Glomerular endothelial cell (primary cell): ENCODE data around the gene CARD16. TPM values are rescaled to one million over a fixed set of nuclear protein-coding genes. Genes with fewer than 3 reads are reported as not detected.
"Not testable (repeated sequence)": the region's sequence is repeated elsewhere in the genome, so short reads cannot be mapped to it uniquely, and the experiment has no call there.

Experiments
- DNase-seq: peaks from one replicate; pipeline ENCODE4 v3.0.0-alpha.2; 2011; ENCODE audit warnings: low read depth, low spot score; ENCODE audit errors: extremely low read depth
- total RNA-seq: library from RNA; depleted of rRNA; stranded (reverse); fragments of >200 nt; gene quantifications from 2 replicates; pipeline ENCODE4 v1.2.3, GENCODE V29; 2015

CARD16 gene
- total RNA-seq, 1 donor from 2014 or later, result 54.7 TPM

DNA sequence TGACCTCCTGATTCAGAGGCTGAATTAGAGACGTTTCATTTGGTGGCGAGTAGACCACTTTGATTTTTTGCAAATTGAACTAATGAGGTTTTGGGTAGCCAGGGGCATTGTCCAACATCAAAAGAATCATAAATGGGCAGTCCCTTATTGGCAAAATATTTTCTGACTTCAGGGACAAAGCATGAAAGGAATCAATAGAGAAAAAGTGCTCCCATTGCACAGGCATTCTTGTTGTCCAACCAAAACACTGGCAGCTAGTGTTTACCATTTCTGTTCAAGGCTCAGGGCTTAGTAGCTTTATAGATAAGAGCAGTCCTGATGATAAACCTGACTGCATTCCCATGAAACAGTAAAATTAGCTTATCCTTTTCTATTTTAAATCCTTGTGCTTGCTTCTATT lies 6.4 kb upstream of the CARD16 start:
- no peak for DNase-seq

DNA sequence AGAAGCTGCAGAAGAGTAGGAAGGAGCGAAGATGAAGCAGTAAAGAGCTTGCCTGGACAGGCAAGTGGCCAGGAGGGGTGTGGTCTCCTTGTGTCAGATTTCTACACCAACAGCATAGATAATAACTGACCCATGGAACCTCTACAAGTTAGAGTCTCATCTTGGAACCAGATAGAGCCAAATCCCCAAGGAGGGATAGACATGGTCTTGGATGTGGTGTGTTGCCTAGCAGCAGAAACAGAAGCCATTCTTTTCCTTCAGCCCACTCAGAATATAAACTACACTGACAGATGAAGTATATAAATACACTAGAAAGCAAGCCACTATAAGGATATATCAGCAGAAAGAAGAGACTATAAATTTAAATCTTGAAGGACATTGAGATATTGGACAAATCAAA lies 4.3 kb upstream of the CARD16 start:
- DNase-seq, result no peak

DNA sequence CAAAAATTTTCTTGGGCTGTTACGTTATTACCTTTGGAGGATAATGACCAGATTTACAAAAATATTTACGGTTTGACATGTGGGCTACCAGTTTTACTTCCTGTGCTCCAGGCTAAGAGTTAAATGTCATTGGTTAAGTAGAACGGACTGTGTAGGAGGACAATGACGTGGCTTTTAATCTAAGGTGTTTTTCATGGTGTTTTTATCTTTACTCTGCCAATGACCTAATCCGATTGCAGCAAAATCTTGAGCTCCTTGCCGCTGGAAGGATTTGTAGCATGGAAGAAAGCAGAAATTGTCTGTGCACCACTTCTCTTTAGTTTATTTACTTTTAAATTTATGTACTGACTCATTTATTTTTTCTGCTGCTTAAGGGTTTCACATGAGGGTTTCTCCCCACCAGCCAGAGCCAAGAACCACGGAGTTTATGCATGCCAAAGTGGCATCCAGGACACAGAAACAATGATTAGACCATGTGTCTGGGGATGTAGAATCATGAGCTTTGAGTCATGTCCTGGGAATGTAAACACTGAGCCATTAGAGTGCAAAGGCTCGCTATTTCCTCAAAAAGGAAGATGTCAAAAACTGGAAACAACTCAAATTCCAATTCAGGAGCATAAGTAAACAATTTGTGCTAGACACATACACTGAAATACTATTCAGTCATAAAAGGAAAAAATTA lies 1.9 kb upstream of the CARD16 start:
- DNase-seq, result peak; percentile 99

DNA sequence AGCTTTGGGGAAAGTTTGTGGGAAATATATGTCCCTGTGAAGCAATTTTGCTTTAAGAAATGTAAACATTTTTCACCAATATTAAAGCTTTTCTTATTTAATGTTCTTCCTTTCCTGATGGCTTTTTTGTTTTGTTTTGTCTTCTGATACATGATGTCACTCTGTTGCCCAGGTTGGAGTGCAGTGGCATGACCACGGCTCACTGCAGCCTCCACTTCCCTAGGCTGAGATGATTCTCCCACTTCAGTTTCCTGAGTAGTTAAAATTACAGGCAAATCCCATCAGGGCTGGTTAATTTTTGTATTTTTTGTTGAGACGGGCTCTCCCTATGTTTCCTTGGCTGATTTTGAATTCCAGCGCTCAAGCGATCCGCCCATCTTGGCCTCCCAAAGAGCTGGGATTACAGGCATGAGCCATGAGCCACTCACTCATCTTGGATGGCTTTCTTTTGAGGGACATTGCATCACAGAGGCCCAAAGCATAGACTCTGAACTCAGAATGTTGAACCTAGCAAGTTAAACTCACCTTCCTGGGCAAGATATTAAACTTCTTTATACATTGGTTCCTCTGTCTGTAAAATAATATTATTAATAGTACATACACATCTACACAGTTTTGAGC lies 651 bp upstream of the CARD16 start:
- no peak for DNase-seq

DNA sequence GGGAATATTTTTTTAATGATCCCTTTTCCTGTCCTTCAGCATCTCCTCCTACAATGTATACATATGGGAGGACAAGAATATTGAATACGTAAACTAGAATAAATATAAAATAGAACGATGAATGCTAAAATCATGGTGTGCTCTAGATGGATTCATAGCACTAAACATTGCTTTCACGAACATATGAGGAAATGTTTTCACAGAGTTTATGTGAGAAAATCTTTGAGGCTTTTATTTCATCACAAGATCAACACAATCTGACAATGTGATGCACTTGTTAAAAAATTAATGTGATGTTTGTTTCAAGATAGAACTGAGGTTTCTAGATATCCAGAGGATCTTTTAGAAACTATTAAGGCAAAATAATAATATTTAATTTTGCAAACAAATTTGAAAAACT lies 3.0 kb downstream of the CARD16 start:
- no peak for DNase-seq

DNA sequence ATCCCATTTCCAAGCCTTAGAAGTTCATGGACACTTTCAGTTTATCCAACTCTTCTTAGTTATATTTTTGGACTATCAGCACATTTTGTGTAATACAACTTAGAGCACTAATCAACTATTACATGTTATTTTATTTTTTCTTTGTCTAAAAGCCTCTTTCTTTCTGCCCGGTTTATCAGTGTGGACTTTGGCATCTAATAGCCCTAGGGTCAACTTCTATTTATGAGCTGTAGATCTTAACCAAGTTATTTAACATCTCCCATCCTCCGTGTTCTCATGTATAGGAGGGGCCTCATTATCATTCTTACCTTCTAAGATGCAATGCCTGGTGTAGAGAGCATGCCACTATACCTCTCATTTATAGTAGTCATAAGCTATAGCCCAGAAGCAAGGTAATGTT lies 4.4 kb downstream of the CARD16 start:
- DNase-seq, result no peak

DNA sequence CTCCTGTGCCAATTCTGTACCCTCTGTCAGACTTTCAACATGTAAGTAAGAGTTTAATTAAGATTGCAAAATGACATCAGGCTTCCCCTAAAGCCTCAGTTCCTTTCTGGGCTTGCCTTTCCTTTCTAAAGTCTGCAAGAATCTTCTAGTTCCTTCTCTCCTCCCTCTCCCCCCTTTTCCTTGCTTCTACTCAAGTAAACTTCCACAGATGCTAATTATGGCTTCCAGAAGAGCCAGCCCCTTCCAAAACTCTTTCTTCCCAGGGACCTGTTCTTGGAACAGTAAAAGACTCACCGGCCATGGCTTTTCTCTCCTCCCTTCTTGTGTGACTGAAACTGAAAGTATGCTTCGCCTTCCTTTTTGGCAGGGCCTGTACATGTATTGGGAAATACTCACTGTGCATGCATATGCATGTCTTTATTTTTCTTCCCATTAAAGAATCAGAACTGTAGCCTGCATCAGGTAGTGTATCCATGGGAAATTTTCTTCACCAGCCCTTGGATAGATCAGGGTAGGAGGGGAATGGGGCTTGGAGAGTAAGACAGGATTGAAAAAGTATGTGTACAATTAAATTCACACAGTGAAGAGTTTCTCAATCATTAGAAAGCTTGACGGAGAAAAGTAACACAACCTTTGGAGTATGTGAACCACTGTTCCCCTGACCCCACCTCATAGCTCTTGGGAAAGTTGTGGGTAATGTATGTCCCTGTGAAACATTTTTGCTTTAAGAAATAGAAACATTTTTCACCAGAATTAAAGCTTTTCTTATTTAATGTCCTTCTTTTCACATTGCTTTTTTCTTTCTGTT lies 10.1 kb downstream of the CARD16 start, which contains the start of gene CASP1:
TSS of gene CASP1 (minus strand) at position 332 of the 808 bp plus-strand sequence. CDS start at position 301, 31 bp downstream.
- DNase-seq, result no peak

DNA sequence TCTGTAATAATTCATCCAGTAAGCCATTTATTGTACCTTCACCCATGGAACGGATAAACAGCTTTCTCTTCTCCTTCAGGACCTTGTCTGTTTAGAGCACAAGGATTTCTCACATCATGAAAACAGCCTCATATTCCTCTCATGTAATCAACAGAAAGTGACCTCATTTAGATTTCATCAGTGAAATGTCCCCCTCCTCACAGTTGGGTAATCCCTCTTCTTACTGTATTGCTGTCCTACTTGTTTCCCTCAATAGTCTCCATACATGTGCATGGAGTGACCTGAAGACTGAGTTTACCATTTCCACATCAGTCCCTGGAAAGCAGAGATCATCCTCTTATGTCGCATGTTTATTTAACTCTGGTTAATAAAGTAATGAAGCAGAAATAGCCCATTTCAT lies 10.7 kb downstream of the CARD16 start:
- not testable (repeated sequence) for DNase-seq

DNA sequence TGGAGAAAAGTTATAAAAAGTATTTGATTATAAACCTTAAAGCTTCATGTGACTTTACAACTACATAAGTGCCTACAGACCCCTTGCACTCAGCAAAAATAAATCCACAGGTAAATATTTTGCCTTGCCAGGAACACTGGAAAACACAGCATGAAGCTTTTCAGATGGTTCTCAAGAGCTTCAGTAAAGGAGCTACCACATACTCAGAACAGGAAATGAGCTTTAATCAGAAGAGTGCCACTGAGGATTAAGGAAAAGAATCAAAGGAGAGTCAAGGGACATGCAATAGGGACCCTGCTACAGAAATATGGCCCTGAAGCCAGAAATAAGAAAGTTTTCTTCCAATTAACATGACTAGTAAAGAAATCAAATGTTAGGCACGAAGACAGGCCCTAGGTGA lies 11.4 kb downstream of the CARD16 start:
- DNase-seq, result no peak

DNA sequence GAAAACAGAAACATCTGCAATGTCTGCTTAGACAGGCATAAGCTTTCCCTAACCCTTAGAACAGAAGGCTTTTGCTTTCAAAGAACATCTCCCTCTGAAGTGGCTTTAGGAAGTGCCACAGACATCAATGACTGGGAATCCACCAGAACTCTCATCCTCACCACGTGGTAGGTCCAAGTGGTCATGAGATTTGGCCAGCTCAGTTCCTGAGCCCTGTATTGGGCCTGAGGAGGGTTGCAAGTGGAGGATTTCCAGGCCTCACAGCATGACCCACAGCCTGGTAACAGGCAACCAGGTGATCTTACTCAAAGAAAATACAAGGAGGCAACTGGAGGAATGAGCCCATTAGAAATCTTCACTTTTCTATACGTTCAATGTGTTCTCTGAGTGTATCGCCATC lies 11.8 kb downstream of the CARD16 start:
- DNase-seq, result no peak

DNA sequence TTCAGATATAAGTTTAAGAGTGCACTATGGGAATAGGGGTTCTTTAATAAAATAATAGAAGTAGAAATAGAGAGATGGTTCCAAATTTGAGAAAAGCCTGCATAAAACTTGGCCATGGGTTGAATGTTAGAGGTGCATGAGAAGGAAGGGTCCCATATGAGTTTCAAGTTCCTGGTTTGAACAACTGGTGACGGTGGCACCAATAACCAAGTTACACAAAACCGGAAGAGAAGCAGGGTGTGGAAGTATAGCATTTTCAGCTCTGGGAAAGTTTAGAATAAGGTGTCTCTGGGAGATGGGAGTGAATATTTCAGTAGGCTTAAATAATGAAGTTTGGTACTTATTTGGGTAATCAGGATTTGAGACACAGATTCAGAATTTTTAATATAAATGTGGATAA lies 12.6 kb downstream of the CARD16 start:
- DNase-seq, result no peak

DNA sequence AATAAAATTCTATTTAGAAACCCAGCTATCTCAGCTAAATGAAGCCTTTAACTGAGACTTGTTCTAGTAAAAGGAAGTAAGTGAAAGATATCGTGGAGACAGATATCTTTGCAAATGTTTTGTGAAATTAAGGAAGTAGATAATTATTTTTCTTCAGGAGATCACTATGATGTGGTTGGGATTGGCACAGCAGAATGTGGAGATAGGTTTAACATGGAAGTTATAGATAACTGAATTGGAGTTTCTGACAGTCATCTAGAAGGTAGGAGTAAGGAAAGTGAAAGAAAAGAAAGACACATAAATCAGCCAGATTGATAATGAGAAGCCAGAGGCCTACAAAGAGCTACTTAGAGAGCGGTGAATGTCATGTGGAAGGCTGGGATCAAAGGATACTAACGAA lies 17.5 kb downstream of the CARD16 start:
- DNase-seq, result no peak

DNA sequence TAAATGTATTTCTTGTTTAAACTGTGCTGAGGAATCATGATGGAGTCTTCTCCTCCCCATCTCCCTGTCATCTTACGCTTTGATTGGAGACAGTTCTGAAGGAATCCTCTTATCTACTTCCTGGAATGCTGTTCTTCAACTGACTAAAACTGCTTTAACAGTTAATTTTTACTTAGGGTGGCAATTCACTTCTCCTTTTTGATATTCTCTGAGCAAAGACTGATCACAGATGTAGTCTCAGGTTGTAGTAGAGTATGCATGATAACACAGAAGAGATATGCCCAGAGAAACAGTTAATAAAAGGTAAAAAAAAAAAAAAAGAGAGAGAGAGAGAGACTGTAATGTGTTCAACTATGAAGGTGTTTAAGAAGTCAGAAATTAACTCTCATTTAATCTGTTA lies 20.7 kb downstream of the CARD16 start:
- DNase-seq, result no peak

DNA sequence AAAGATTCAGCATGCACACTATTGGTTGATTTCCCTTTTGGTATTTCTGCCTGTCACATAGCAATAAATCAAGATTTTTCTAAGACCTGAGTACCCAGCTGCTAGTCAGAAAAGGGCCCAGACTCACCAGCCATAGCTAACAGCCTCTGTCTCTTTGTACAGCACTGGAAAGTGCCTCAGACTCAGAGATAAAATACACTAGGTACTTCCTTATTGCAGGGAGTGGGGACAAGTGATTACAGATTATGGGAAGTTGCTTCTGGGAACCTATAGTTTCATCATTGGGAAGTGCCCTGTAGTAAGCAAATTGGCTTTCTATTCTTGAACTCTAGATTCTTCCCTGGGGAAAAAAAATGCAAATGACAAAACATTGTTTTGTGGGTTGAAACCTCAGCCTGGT lies 22.1 kb downstream of the CARD16 start, which contains the start of gene CASP5:
TSS of gene CASP5 (minus strand) at position 166 of the 400 bp plus-strand sequence. CDS start at position 134, 32 bp downstream.
- DNase-seq, result no peak

DNA sequence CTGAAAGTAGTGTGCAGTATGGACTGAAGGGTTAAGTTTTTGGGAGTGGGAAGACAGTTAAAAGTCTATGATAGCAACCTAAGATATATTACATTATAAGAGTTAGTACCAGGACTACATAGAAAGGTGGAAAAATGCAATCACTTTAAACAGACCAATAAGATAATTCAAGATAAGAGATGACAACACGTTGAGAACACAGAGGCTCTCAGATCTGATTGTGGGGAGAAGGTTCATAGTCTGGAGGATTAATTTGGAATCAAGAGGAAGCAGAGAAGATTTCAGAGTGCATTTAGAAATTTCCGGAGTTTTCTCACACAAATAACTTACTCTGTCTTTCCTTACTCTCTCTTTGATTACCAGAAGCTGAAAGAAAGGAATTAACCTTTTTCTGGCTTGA lies 22.6 kb downstream of the CARD16 start:
- no peak for DNase-seq

DNA sequence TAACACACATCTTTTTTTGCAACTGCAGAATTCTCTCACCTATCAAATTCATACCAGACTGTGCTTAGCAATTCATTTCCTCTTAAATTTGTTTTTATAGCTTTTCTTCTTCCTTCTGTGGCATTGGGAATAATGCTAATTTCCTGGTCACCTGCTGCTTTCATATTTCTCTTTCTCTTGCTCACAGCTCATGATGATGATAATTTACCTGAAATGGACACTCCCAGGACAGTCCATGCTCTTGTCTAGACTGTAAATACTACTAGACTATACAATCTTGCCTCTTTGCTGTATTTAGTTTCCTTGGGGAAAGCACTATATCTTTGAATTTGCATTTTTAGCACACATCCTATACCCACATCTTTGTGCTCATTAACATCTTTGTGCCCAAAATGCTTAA lies 37.7 kb downstream of the CARD16 start:
- no peak for DNase-seq

DNA sequence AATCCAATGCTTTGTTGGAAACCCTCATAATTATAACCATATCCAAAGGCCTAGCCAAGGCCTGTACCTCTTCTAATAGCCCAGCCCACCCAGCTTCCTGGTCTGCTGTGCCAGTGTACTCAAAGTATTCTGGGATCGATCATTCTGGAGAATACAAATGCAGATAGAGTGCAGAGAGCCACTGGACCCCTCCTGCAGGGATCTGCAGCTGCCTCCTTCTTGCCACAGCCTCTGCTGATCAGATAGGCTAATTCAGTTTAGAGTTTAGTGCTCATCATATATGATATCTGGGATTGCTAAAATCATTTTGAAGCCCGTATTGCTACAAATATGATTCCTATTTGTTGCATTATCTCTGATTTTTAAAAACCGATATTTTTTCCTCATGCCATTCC lies 39.7 kb downstream of the CARD16 start:
- DNase-seq, result no peak

DNA sequence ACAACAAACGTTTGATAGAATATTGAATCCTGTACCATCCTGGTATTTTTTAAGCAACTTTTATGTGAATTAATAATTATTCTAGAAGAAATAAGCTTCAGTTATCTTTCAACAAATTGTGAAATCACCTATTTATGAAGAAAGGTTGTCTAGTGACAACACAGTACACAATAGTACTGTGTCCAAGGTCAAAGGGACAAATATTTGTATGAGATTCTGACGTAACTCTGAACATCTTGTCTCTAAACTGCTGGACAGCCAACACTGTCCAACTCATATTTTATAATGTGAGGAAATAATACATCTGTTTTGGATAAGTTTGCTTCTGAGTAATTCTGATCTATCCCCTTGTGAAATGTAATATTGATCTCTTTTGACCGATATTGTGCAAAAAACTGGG lies 41.1 kb downstream of the CARD16 start:
- DNase-seq, result no peak

DNA sequence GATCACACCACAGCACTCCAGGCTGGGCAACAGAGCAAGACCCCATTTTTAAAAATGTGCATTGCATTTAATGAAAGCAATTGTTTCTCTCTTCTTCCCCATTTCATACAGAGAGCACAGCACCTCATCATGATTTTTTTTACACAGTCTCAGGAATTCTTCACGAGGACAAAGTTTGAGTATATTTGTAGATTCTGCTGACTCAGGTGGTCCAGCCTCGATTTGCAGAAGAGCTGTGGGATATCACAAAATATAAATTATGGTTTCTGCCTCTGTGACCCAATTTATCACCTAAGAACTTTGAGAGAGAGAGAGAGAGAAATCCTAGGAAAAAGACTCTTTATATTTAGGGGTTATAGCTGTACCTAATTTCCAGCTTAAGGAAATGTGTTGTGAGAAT lies 42.0 kb downstream of the CARD16 start:
- no peak for DNase-seq

DNA sequence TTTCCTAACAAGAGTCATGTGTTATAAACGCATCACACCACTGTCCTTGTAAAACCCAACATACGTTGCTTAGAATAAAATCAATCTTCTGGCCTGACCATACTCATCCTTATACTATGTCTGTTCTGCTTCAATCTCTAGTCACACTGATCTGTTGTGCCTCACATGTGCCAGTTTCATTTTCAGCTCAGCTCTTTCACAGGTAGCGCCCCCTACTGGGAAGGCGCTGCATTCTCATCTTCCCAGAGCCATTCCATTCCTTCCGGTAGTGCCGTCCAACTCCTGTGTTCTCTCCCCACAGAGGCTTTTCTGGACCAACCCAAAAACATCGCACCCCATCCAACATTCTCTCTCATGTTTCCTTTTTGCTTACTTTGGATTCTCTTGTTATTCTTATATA lies 44.3 kb downstream of the CARD16 start:
- DNase-seq, result no peak

DNA sequence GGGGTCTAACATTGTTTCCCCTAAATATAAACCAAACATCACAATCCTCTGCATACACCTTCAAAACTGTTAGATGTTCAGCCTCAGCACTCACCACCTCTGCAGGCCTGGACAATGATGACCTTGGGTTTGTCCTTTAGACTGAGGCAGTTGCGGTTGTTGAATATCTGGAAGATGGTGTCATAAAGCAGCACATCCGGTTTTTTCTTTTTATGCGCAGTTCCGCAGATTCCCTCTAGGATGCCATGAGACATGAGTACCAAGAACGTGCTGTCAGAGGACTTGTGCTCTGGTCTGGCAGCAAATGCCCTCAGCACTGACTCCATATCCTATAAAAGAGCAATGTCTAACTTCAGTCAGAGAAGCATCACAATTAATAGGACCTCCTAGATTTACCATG lies 45.0 kb downstream of the CARD16 start:
- DNase-seq, result no peak

DNA sequence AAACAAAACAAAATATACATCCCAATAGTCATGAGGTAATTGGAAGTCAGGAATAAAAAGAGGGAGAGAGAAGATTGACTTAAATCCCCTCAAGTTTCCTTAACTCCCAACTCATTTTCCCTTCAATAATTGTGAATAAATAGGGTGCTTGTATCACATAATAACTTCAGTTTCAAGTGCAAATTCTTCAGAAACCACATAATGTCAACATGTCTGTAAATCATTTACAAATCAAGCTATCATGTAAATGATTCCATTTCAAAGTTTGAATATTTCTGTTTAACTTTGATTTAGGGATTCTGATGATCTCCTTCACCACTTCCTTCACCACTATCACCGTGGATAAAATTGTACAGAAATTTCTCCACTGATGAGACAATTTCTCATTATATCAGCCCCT lies 45.4 kb downstream of the CARD16 start:
- DNase-seq, result no peak
